ENCODE results near the gene PRDM16.

The PRDM16 gene

DNA sequence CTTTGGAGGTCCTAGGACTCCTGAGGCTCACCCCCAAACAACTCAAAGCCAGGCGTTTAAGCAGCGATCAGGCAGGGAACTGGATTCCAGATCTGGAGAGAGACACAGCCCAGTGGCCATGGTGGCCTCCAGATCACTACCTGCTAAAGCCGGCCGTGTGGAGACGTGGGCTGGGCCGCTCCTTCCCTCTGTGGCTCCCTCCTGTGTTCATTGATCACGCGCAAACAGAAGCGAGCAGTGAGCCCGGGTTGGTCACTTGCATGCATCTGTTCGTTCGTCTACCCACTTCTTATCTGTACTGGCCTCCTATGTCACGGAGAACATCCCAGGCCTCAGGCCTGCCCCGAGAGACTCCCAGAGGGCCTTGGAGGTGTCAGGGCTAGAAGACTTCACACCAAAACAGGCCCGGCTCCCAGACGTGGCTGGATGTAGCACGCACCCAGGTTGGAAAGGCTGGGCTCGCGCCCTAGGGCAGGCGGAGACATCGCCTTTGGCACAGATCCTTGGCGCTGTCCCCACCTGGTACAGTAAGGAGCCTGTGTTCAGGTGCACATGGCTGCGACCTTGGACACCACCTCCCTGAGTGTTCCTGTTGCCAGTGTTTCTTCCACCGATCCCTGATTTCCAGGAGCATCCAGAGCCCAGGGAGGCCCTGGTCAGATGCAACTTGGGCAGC lies 308.7 kb downstream of the PRDM16 start:
- no peaks in the 10 kb centered on the region for H4K20me1 ChIP-seq (ENCODE audit: insufficient read depth, low read length, poor library complexity, severe bottlenecking)
- H3K36me3 ChIP-seq (ENCODE audit: insufficient read depth, low read length): no peaks in the 10 kb centered on the region; the same call in 1 of the 2 replicates
- no peak overlapping the region for H2AFZ ChIP-seq (ENCODE audit: low read length)
- H3K9ac ChIP-seq (ENCODE audit: low read depth, low read length, poor library complexity, severe bottlenecking): no peak overlapping the region
- H3F3A ChIP-seq (ENCODE audit: low read depth): no peaks in the 10 kb centered on the region
- H3K4me1 ChIP-seq (ENCODE audit: insufficient read depth, low read length, poor library complexity, severe bottlenecking): peaks cover 11% of the 10 kb centered on the region
- no peaks in the 10 kb centered on the region for H3K9me3 ChIP-seq (ENCODE audit: insufficient read depth, low read depth, low read length)
- no peak for TF ChIP-seq EZH2phosphoT487 (IDR thresholded peaks at IDR 0.05; ENCODE audit: borderline replicate concordance)
- TF ChIP-seq CTCF (conservative IDR thresholded peaks at IDR 0.05; ENCODE audit: low read length): no peak
- no peaks in the 10 kb centered on the region for H3K9me2 ChIP-seq (replicated peaks; ENCODE audit: low read depth, low read length)
- no peaks in the 10 kb centered on the region for H3K79me2 ChIP-seq (ENCODE audit: insufficient read depth, low read length)
- H3K4me3 ChIP-seq (ENCODE audit: low read length, poor library complexity, severe bottlenecking): no peak overlapping the region
- H3K4me2 ChIP-seq (ENCODE audit: low read depth, low read length, poor library complexity, severe bottlenecking): no peak overlapping the region
- no peaks in the 10 kb centered on the region for H3K27me3 ChIP-seq (ENCODE audit: insufficient read depth, low read length, poor library complexity, severe bottlenecking)

GRCh38 chr1:3378411-3379208 lies 309.6 kb downstream of the PRDM16 start:
- H3K79me2 ChIP-seq (ENCODE audit: insufficient read depth, low read length): no peaks in the 10 kb centered on the region
- H3K4me1 ChIP-seq (ENCODE audit: insufficient read depth, low read length, poor library complexity, severe bottlenecking): peaks cover 6% of the 10 kb centered on the region
- no peak overlapping the region for H3K4me2 ChIP-seq (ENCODE audit: low read depth, low read length, poor library complexity, severe bottlenecking)
- no peaks in the 10 kb centered on the region; the same call in 1 of the 2 replicates for H3K36me3 ChIP-seq (ENCODE audit: insufficient read depth, low read length)
- no peaks in the 10 kb centered on the region for H3F3A ChIP-seq (ENCODE audit: low read depth)
- H3K27me3 ChIP-seq (ENCODE audit: insufficient read depth, low read length, poor library complexity, severe bottlenecking): no peaks in the 10 kb centered on the region
- no peaks in the 10 kb centered on the region for H4K20me1 ChIP-seq (ENCODE audit: insufficient read depth, low read length, poor library complexity, severe bottlenecking)
- H3K9me3 ChIP-seq (ENCODE audit: insufficient read depth, low read depth, low read length): no peaks in the 10 kb centered on the region
- no peak overlapping the region for H2AFZ ChIP-seq (ENCODE audit: low read length)
- no peak overlapping the region for H3K9ac ChIP-seq (ENCODE audit: low read depth, low read length, poor library complexity, severe bottlenecking)
- TF ChIP-seq EZH2phosphoT487 (IDR thresholded peaks at IDR 0.05; ENCODE audit: borderline replicate concordance): no peak
- no peak for TF ChIP-seq CTCF (conservative IDR thresholded peaks at IDR 0.05; ENCODE audit: low read length)
- no peaks in the 10 kb centered on the region for H3K9me2 ChIP-seq (replicated peaks; ENCODE audit: low read depth, low read length)
- no peak overlapping the region for H3K4me3 ChIP-seq (ENCODE audit: low read length, poor library complexity, severe bottlenecking)

DNA sequence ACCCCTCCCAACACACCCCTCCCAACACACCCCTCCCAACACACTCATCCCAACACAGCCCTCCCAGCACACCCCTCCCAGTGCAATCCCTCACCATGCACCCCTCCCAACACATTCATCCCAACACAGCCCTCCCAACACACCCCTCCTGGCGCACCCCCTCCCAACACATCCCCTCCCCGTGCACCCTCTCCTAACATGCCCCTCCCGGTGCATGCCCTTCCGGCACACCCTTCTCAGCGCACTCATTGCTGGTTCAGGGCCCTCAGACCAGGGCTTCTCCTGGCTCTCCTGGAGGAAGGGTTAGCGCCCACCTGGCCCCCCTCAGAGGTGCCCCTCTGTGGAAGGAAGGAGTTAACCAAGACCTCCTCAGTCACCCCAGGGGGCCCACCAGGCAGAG lies 310.9 kb downstream of the PRDM16 start:
- TF ChIP-seq CTCF (conservative IDR thresholded peaks at IDR 0.05; ENCODE audit: low read length) (no peak), EZH2phosphoT487 (IDR thresholded peaks at IDR 0.05; ENCODE audit: borderline replicate concordance) (no peak)
- no peaks in the 10 kb centered on the region for H3K36me3 ChIP-seq (ENCODE audit: insufficient read depth, low read length)
- no peak overlapping the region for H3K4me3 ChIP-seq (ENCODE audit: low read length, poor library complexity, severe bottlenecking)
- no peak overlapping the region for H3K9ac ChIP-seq (ENCODE audit: low read depth, low read length, poor library complexity, severe bottlenecking)
- peaks cover 6% of the 10 kb centered on the region for H3K4me1 ChIP-seq (ENCODE audit: insufficient read depth, low read length, poor library complexity, severe bottlenecking)
- H3K9me3 ChIP-seq (ENCODE audit: insufficient read depth, low read depth, low read length): no peaks in the 10 kb centered on the region
- no peaks in the 10 kb centered on the region for H3K27me3 ChIP-seq (ENCODE audit: insufficient read depth, low read length, poor library complexity, severe bottlenecking)
- no peak overlapping the region for H2AFZ ChIP-seq (ENCODE audit: low read length)
- H3F3A ChIP-seq (ENCODE audit: low read depth): no peaks in the 10 kb centered on the region
- H3K79me2 ChIP-seq (ENCODE audit: insufficient read depth, low read length): no peaks in the 10 kb centered on the region
- H3K9me2 ChIP-seq (replicated peaks; ENCODE audit: low read depth, low read length): no peaks in the 10 kb centered on the region
- no peak overlapping the region for H3K4me2 ChIP-seq (ENCODE audit: low read depth, low read length, poor library complexity, severe bottlenecking)
- no peaks in the 10 kb centered on the region for H4K20me1 ChIP-seq (ENCODE audit: insufficient read depth, low read length, poor library complexity, severe bottlenecking)
